Kidney capillary endothelial cell (primary cell): Measurements from ENCODE around the gene GREB1.

ENCODE experiments used
- DNase-seq: peaks from one replicate; pipeline ENCODE4 v3.0.0-alpha.2; 2018; ENCODE audit warnings: low spot score

Gene GREB1, protein sequence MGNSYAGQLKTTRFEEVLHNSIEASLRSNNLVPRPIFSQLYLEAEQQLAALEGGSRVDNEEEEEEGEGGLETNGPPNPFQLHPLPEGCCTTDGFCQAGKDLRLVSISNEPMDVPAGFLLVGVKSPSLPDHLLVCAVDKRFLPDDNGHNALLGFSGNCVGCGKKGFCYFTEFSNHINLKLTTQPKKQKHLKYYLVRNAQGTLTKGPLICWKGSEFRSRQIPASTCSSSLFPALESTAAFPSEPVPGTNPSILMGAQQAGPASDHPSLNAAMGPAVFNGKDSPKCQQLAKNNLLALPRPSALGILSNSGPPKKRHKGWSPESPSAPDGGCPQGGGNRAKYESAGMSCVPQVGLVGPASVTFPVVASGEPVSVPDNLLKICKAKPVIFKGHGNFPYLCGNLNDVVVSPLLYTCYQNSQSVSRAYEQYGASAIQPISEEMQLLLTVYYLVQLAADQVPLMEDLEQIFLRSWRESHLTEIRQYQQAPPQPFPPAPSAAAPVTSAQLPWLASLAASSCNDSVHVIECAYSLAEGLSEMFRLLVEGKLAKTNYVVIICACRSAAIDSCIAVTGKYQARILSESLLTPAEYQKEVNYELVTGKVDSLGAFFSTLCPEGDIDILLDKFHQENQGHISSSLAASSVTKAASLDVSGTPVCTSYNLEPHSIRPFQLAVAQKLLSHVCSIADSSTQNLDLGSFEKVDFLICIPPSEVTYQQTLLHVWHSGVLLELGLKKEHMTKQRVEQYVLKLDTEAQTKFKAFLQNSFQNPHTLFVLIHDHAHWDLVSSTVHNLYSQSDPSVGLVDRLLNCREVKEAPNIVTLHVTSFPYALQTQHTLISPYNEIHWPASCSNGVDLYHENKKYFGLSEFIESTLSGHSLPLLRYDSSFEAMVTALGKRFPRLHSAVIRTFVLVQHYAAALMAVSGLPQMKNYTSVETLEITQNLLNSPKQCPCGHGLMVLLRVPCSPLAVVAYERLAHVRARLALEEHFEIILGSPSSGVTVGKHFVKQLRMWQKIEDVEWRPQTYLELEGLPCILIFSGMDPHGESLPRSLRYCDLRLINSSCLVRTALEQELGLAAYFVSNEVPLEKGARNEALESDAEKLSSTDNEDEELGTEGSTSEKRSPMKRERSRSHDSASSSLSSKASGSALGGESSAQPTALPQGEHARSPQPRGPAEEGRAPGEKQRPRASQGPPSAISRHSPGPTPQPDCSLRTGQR (N-terminal part only)

DNA sequence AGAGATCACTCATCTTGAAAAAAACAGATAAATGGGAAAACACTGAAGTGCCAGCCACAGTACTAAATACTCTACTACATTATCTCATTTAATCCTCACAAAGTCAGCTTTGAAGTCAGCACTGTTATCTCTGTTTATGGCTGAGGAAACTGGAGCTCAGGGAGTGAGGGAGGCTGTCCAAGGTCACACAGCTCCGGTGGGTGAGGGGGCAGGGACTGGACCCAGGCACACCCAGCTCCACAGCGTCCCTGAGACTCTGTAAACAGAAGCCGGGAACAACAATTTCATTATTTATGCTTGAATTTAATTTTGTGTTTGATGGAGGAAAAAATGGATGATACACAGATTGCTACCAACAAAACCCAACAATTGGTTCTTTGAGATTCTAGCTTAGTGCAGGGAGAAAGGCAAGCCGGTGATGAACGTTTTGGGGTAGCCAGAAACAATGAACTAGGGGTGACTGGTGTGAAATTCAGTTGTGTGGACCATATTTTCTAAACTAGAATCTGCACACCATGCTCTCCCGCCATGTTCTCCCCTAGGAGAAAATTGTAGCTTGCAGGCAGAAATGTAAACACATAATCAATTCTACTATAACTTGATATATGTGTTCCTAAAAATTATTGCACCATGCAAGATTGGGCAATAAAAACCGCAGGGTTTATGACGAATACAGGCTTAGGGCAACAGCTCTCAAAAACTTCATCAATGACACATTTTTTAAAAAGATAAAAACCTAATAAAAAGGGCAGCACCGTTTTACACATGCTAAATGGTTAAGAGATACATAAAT is at the start of gene GREB1:
Gene GREB1 (plus strand): TSS at position 768 of the 793 bp plus-strand sequence. CDS start 22,570 bp downstream, outside the sequence.
- no peak for DNase-seq

DNA sequence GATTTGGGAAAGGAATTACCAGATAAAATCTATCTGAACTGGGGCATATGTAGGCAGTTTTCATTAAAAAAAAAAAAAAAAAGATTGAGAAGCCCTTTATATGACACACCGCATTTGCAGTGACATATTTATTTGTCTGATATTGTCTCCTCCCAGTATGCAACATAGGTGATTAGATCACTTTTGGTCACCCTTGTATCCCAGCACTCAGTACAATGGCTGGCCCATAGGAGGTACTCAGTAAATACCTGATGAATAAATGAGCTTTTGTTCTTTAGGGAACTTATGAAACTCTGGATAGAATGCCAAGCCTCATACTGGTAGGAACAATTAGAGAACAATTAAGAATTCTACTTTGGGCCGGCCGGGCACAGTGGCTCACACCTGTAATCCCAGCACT is 45.0 kb upstream of the GREB1 start:
- DNase-seq: no peak

DNA sequence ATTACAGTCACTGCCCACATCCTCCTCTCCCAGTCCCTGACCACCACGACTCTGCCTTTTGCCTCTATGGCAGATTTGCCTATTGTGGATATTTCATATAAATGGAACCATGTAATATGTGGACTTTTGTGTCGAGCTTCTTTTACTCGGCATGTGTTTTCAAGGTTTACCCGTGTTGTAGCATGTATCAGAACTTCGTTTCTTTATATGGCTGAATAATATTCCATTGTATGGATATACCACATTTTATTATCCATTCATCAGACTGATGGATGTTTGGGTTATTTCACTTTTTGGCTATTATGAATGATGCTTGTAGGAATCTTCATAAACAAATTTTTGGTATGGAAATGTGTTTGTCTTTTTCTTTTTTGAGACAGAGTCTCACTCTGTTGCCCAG is 43.7 kb upstream of the GREB1 start:
- DNase-seq: no peak

DNA sequence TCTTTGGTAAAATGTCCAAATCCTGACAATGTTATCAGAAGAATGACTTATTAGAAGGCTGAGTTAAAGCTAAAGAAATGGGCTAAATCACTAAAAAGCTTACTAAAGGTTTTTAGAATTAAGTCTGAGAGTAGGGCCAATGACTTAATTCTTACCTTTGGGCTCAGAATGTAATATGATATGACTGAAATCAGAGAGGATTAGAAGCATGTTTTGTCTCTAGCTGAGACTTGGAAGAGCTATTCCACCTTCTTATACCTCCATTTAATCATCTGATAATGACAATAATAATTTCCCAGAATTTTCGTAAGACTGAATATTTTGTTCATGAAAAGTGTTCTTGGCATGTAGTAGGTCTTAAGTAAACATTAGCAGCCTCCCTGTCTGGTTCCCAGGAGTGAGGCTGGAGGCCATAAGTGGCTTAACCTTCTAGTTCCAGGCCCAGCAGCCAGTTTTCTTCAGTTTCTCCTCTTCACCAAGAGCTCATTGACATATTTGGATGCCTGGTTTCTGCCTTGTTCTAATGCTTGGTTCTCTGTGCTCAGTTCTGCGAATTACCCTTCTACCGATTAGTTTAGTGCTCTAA is 42.4 kb upstream of the GREB1 start:
- no peak for DNase-seq

- DNase-seq: no peak
Measured at GRCh38 chr2:11492244-11492643, 41.6 kb upstream of the GREB1 start.

- no peak for DNase-seq
Measured at GRCh38 chr2:11492720-11493119, 41.1 kb upstream of the GREB1 start.

- no peak for DNase-seq
Measured at GRCh38 chr2:11493282-11493681, 40.6 kb upstream of the GREB1 start.

GRCh38 chr2:11494310-11494709 is 39.5 kb upstream of the GREB1 start:
- no peak for DNase-seq

DNA sequence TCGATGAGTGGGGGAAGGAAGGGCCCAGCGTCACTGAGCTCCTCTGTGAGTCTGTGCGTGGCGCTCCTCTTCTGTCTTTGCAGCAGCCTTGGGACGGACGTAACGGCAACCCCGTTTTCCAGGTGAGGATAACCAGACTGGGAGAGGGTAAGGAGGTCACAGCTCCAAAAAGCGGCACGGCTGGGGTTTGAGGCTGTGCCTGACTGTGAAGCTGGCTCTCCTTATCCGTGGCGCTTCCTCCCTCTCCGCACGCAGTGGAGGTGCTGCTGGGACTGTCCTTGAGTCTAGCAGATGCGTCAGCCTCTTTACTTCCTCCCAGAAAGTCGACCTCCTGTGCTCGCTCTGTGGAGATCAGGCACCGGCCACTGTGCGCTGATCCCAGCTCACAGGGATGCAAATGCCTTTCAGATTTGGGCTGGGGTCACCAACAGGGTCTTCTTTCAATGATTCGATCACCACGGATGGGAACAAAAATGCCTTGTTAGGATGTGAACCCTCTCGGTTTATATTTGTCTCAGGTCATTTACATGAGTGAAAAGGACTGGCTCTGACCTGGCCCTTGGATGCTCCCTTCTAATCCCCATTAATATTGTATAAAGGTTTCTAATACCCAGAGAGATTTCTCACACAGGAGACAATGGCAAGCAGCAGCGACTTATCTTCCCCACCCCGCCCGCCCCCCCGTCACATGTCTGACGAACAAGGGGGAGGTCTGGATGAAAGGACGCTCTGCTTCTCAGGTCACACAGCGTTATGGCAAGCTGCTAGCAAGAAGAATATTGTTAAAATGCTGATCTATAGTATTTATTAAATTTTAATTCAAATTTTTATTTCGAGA is 37.8 kb upstream of the GREB1 start:
- no peak for DNase-seq

DNA sequence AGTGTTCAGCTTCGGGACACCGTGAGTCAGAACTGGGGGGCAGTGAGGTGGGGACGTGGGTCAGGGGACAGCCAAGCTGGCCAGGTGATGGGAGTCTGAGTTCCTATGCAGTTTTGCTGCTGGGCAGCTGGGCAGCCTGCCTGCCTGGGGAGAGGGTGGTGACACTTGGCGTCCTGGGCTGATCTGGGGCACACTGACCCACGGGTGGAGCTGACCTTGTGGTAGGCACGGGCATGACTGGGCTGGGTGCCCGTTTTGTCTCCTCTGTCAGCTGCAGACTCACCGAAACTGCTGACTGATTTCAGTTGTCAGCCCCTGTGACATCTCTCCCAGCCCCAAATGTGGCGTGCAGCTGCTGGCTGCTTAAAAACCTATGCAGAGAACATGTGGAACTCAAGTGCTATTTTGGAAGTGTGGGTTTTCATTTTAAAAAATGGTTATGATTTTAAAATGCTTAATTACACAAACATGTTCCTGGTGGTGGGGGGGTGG is 35.3 kb upstream of the GREB1 start:
- DNase-seq: no peak

GRCh38 chr2:11499081-11499743 is 34.6 kb upstream of the GREB1 start:
- DNase-seq: no peak

- DNase-seq: no peak
Measured at GRCh38 chr2:11500702-11501303, 33.0 kb upstream of the GREB1 start.

DNA sequence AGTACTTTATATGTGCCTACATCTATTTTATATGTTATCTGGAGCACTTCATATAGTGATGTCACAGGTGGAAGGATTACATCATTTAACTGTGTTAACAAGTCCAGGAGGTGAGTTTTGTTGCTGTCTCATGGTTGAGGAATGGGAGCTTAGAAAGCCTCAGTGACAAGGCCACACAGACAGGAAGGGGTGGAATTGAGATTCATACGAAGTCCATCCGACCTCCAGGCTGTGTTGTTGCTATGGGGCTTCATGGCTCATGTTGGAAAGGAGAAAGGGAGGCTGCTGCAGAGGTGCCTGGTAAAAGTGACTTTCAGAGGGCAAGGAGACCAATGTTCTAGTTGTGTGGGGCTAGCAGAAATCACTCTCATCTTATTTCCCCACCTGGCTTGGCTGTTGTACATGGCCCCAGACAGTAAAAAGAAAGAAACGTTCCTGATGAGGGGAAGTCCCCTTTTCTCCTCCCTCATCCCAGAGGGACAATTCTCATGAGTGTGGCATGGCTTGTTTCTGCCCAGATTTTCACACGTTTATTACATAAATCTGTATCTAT is 31.0 kb upstream of the GREB1 start:
- DNase-seq: no peak

DNA sequence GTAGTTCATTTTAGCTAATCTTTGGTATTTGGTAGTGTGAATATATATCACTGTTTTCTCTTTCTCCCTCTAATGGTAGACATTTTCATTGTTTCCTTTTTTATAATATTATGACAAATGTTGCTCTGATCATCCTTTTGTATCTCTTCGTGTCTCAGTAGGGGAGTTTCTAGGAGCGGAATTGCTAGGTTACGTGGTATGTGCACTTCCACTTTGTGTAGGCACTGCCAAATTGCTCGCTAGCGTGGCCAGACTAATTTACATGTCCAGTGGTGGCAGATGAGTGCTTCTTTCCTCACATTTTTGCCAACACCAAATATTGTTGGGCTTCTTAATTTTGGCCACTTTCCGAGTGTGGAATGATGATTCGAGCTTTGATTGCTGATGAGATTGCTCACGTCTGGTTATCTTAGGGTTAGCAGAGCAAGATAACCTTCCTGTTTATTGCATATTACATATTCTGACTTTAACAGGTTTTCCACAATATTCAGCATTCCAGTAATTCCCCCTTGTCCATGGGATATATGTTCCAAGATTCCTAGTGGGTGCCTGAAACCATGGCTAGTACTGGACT is 30.4 kb upstream of the GREB1 start:
- no peak for DNase-seq

GRCh38 chr2:11505652-11506610 is 27.9 kb upstream of the GREB1 start:
- no peak for DNase-seq

GRCh38 chr2:11506611-11506969 is 27.3 kb upstream of the GREB1 start:
- DNase-seq: no peak

DNA sequence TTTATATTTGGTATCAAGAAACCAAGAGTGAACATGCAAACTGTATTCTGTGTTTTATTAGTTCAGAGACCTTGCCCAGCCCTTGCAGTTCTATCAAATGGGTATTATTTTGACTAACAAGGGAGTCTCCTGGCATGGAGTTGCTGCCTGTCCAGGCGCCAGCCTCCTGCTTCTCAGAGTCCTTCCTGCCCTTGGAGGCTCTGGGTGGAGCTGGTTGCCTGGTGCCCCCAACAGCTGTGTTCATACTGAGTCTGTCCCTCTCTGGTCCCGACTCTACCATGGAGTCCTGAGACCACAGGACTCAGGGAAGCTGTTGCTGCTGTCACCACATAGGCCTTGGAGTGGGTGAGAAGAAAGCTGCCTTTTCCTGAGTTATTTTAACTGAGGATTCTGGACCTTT is 26.3 kb upstream of the GREB1 start:
- DNase-seq: no peak
